Activated CD8-positive, alpha-beta memory T cell treated with anti-CD3 and anti-CD28 coated beads, Interleukin-2, amount 50 U/mL, for 1 hour (primary cell): Measurements from ENCODE around the gene ESR1.
"Not testable (repeated sequence)": the region's sequence is repeated elsewhere in the genome, so short reads cannot be mapped to it uniquely, and the experiment has no call there.

Source experiments
- DNase-seq: peaks from one replicate; pipeline ENCODE4 v3.0.0-alpha.2; 2020; ENCODE audit errors: extremely low read depth

Gene ESR1

GRCh38 chr6:152053332-152053731 lies 245.8 kb downstream of the ESR1 start:
- DNase-seq, result no peak

- DNase-seq, result no peak
These were observed 247.0 kb downstream of the ESR1 start for GRCh38 chr6:152054441-152054840.

GRCh38 chr6:152055517-152055916 lies 248.0 kb downstream of the ESR1 start:
- DNase-seq, result no peak

- no peak for DNase-seq
These were observed 250.5 kb downstream of the ESR1 start for GRCh38 chr6:152057832-152058498.

- DNase-seq, result no peak
These were observed 252.4 kb downstream of the ESR1 start for GRCh38 chr6:152059909-152060308.

- DNase-seq, result no peak
These were observed 255.0 kb downstream of the ESR1 start for GRCh38 chr6:152062476-152062875.

- DNase-seq, result no peak
These were observed 255.9 kb downstream of the ESR1 start for GRCh38 chr6:152063170-152063921.

GRCh38 chr6:152068622-152069261 lies 261.3 kb downstream of the ESR1 start:
- DNase-seq, result no peak

- no peak for DNase-seq
These were observed 263.1 kb downstream of the ESR1 start for GRCh38 chr6:152070556-152070955.

GRCh38 chr6:152071318-152071717 lies 263.8 kb downstream of the ESR1 start:
- DNase-seq, result no peak

- DNase-seq, result no peak
These were observed 264.4 kb downstream of the ESR1 start for GRCh38 chr6:152071843-152072242.

GRCh38 chr6:152076242-152076641 lies 268.8 kb downstream of the ESR1 start:
- not testable (repeated sequence) for DNase-seq

GRCh38 chr6:152078001-152078400 lies 270.5 kb downstream of the ESR1 start:
- DNase-seq, result no peak

GRCh38 chr6:152078804-152079203 lies 271.3 kb downstream of the ESR1 start:
- DNase-seq, result no peak

GRCh38 chr6:152085451-152085921 lies 278.0 kb downstream of the ESR1 start:
- DNase-seq, result no peak

GRCh38 chr6:152086223-152086873 lies 278.9 kb downstream of the ESR1 start:
- DNase-seq, result no peak

- DNase-seq, result no peak
These were observed 279.6 kb downstream of the ESR1 start for GRCh38 chr6:152087096-152087495.

- no peak for DNase-seq
These were observed 280.2 kb downstream of the ESR1 start for GRCh38 chr6:152087701-152088100.

- DNase-seq, result no peak
These were observed 282.5 kb downstream of the ESR1 start for GRCh38 chr6:152089992-152090391.

GRCh38 chr6:152091201-152091600 lies 283.7 kb downstream of the ESR1 start:
- no peak for DNase-seq

GRCh38 chr6:152091851-152092341 lies 284.4 kb downstream of the ESR1 start:
- no peak for DNase-seq

GRCh38 chr6:152093711-152094110 lies 286.2 kb downstream of the ESR1 start:
- no peak for DNase-seq
